Sigmoid colon (tissue), 7 donors: ENCODE data around the gene CFAP99. TPM values are rescaled to one million over a fixed set of nuclear protein-coding genes. Genes with fewer than 3 reads are reported as not detected.
"Not testable (repeated sequence)": the region's sequence is repeated elsewhere in the genome, so short reads cannot be mapped to it uniquely, and the experiment has no call there.

Experiments
- DNase-seq: peaks from one replicate; pipeline ENCODE4 v3.0.0-alpha.2; 2019
- H3K27ac ChIP-seq, 4 donors: fragments of 200-600 bp; sonication (generic); one replicate each; pipeline ENCODE4 v1.5.1; 2016 to 2019; ENCODE audit warnings: mild to moderate bottlenecking in 1 of 4
- H3K27me3 ChIP-seq, 3 donors: fragments of 200-600 bp; sonication (generic); one replicate each; pipeline ENCODE4 v1.5.1; 2019; ENCODE audit warnings: mild to moderate bottlenecking in 1 of 3
- H3K36me3 ChIP-seq, 4 donors: fragments of 200-600 bp; sonication (generic); one replicate each; pipeline ENCODE4 v1.5.1; 2016 to 2019
- H3K4me1 ChIP-seq, 4 donors: fragments of 200-600 bp; sonication (generic); one replicate each; pipeline ENCODE4 v1.5.1; 2017 to 2019
- H3K4me3 ChIP-seq, 4 donors: fragments of 200-600 bp; sonication (generic); one replicate each; pipeline ENCODE4 v1.5.1; 2017 to 2019; ENCODE audit warnings: mild to moderate bottlenecking in 2 of 4, moderate library complexity in 1 of 4
- H3K9me3 ChIP-seq, 4 donors: fragments of 200-600 bp in 3 of 4; sonication (generic) in 3 of 4; one replicate each; pipeline versions ENCODE4 v1.5.1 to v1.6.1; 2013 to 2019
- EP300 ChIP-seq, 4 donors: sonication (generic); formaldehyde crosslinking; IDR thresholded peaks; one replicate each; pipeline ENCODE4 v1.6.1; 2017; ENCODE audit warnings: antibody characterized with exemption in 4 of 4
- POLR2A ChIP-seq, 2 donors: fragments of 450-650 bp; IDR thresholded peaks; one replicate each; pipeline ENCODE4 v1.6.1; 2016; ENCODE audit warnings: antibody characterized with exemption in 2 of 2, mild to moderate bottlenecking in 2 of 2, moderate library complexity in 2 of 2
- POLR2AphosphoS5 ChIP-seq, 4 donors: sonication (generic); formaldehyde crosslinking; IDR thresholded peaks; one replicate each; pipeline ENCODE4 v1.6.1; 2017; ENCODE audit warnings: antibody characterized with exemption in 4 of 4
- WGBS, 2 donors: extraction: QIAGEN DNeasy Blood & Tissue Kit; methylation state at CpG; one replicate each; pipeline ENCODE4 v1.1.7; 2013; 5-methylcytosine and 5-hydroxymethylcytosine counted together
- intact Hi-C: fragments of 100-400 bp; cut with DNase I; formaldehyde crosslinking; loops from one replicate; pipeline ENCODE4 v1.15.1; 2023
- polyA plus RNA-seq, 3 donors: library from polyadenylated mRNA; stranded (reverse); fragments of 200-250 nt; gene quantifications; one replicate each; pipeline ENCODE4 v1.2.3, GENCODE V29; 2013
- total RNA-seq, 4 donors: library from RNA; depleted of rRNA; stranded (reverse); fragments of >200 nt; gene quantifications; one replicate each; pipeline ENCODE4 v1.1.0, GENCODE V29; 2016
- TF ChIP-seq, protein P1 (sequence below), 4 experiments: fragments of 450-650 bp in 3 of 4; fragments of 200-600 bp in 1 of 4; IDR thresholded peaks; one replicate each; pipeline ENCODE4 v1.5.1; 2016 to 2019; ENCODE audit warnings: antibody characterized with exemption in 4 of 4, mild to moderate bottlenecking in 3 of 4, moderate library complexity in 2 of 4
- donor health status: healthy with polysubstance abuse.
- donor health status: Bipolar disorder and iron deficiency.
- donor health status: healthy.

The CFAP99 gene
- total and polyA plus RNA-seq, 7 donors = 0.58 TPM; not detected in 6

- Histone ChIP-seq H3K4me1 (no peaks in the 10 kb centered on the region), H3K4me3 (no peak overlapping the region), H3K27ac (no peak overlapping the region), H3K9me3 (no peaks in the 10 kb centered on the region), H3K36me3 (no peaks in the 10 kb centered on the region), H3K27me3 (peaks cover 0 to 31% (median 23%) of the 10 kb centered on the region in 3 donors)
- WGBS, 2 donors = 83 to 87% methylated on average over 13 of the region's 13 CpGs
- no peak for DNase-seq
- intact Hi-C loops = no loop called here
- no peak for TF ChIP-seq POLR2A (IDR thresholded peaks at IDR 0.05)
- no peak for TF ChIP-seq EP300 (IDR thresholded peaks at IDR 0.05)
- no peak for TF ChIP-seq POLR2AphosphoS5 (IDR thresholded peaks at IDR 0.05)
- TF ChIP-seq, protein P1, sequence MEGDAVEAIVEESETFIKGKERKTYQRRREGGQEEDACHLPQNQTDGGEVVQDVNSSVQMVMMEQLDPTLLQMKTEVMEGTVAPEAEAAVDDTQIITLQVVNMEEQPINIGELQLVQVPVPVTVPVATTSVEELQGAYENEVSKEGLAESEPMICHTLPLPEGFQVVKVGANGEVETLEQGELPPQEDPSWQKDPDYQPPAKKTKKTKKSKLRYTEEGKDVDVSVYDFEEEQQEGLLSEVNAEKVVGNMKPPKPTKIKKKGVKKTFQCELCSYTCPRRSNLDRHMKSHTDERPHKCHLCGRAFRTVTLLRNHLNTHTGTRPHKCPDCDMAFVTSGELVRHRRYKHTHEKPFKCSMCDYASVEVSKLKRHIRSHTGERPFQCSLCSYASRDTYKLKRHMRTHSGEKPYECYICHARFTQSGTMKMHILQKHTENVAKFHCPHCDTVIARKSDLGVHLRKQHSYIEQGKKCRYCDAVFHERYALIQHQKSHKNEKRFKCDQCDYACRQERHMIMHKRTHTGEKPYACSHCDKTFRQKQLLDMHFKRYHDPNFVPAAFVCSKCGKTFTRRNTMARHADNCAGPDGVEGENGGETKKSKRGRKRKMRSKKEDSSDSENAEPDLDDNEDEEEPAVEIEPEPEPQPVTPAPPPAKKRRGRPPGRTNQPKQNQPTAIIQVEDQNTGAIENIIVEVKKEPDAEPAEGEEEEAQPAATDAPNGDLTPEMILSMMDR (IDR thresholded peaks at IDR 0.05) = no peak
Observed at GRCh38 chr4:2426711-2427275, 8.0 kb downstream of the CFAP99 start.

- Histone ChIP-seq H3K27me3 (peaks cover 0 to 22% (median 15%) of the 10 kb centered on the region in 3 donors), H3K4me3 (no peak overlapping the region), H3K9me3 (no peaks in the 10 kb centered on the region), H3K4me1 (no peaks in the 10 kb centered on the region), H3K27ac (no peak overlapping the region), H3K36me3 (no peaks in the 10 kb centered on the region)
- WGBS, 2 donors = 90 to 92% methylated on average over 23 of the region's 23 CpGs
- intact Hi-C loops = no loop called here
- TF ChIP-seq, protein P1 (IDR thresholded peaks at IDR 0.05) = no peak
- DNase-seq = no peak
Observed at GRCh38 chr4:2427383-2428334, 8.9 kb downstream of the CFAP99 start.

DNA sequence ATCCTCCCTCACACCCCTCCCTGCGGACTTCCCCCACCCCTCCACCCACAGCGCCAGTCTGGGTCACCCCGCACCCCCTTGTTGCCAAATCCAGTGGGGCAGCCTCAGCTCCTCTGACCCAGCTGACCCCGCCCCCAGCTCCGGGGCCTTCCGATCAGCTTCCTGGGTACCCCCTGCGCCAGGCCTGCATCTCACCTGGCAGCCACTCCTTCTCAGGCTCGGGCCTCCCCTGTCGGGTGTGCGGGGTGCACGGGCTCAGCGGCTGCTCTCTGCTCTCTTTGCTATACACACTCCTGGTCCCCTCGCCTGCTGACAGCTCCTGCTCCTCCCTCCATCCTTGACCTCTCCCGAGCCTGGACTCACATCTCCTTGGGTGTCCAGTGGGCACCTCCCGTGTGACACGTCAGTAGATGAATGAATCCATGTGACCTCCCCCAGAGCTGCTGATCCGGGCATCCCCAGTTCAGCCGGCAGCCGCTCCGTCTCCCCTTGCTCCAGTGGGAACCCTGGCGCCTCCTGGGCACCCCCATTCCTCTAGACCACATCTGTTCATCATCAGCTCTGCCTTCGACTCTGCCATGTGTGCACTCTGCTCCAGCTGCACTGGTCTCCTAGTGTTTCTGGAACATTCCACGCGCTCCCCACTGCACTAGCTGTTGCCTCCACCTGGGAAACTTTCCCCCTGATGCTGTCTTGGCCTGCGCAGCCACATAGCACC, 9.9 kb downstream of the CFAP99 start:
- H3K27ac ChIP-seq = no peak overlapping the region
- DNase-seq = no peak
- H3K27me3 ChIP-seq = peaks cover 0 to 12% (median 8%) of the 10 kb centered on the region in 3 donors
- no peaks in the 10 kb centered on the region for H3K9me3 ChIP-seq
- no peak overlapping the region for H3K4me3 ChIP-seq
- WGBS, 2 donors = 83 to 87% methylated on average over 25 of the region's 25 CpGs
- no peaks in the 10 kb centered on the region for H3K36me3 ChIP-seq
- H3K4me1 ChIP-seq = no peaks in the 10 kb centered on the region
- intact Hi-C loops = no loop called here
- TF ChIP-seq POLR2A (IDR thresholded peaks at IDR 0.05) (no peak), POLR2AphosphoS5 (IDR thresholded peaks at IDR 0.05) (no peak), EP300 (IDR thresholded peaks at IDR 0.05) (no peak)
- TF ChIP-seq, protein P1 (IDR thresholded peaks at IDR 0.05) = no peak

DNA sequence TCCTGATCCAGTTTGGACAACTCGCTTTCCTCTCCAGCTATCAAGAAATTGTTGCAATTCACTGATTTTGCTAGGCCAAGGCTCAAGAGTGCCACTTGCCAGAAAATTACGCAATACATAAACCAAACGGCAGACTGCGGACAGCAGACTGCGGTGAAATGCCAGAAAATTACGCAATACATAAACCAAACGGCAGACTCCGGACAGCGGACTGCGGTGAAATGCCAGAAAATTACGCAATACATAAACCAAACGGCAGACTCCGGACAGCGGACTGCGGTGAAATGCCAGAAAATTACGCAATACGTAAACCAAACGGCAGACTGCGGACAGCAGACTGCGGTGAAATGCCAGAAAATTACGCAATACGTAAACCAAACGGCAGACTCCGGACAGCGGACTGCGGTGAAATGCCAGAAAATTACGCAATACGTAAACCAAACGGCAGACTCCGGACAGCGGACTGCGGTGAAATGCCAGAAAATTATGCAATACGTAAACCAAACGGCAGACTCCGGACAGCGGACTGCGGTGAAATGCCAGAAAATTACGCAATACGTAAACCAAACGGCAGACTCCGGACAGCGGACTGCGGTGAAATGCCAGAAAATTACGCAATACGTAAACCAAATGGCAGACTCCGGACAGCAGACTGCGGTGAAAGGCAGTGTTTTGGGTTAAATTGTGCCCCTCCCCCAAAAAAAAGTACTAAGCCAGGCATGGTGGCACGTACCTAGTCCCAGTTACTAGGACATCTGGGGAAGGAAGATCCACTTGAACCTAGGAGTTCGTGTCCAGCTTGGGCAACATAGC, 11.4 kb downstream of the CFAP99 start:
- H3K4me1 ChIP-seq, H3K9me3 ChIP-seq, intact Hi-C loops, DNase-seq, H3K4me3 ChIP-seq, H3K27me3 ChIP-seq, H3K36me3 ChIP-seq, H3K27ac ChIP-seq: not testable (repeated sequence)
- 66 to 87% methylated on average over 29 to 30 of the region's 49 CpGs for WGBS, 2 donors
